ENCODE results near the gene ADCYAP1R1.

Gene ADCYAP1R1

GRCh38 chr7:31102151-31102972 is 50.3 kb downstream of the ADCYAP1R1 start:
- no peak overlapping the region for H3K4me3 ChIP-seq (ENCODE audit: low read length)
- no peaks in the 10 kb centered on the region for H3K9me3 ChIP-seq (ENCODE audit: insufficient read depth, low read length)
- no peaks in the 10 kb centered on the region for H4K20me1 ChIP-seq (ENCODE audit: insufficient read depth, low read length)
- H3K9ac ChIP-seq (ENCODE audit: low read length) = no peak overlapping the region
- no peaks in the 10 kb centered on the region for H3K4me1 ChIP-seq (ENCODE audit: low read length)
- no peak overlapping the region for H3K4me2 ChIP-seq (ENCODE audit: low read length)
- H3K36me3 ChIP-seq (replicated peaks; ENCODE audit: low read depth, low read length) = no peaks in the 10 kb centered on the region
- H2AFZ ChIP-seq (ENCODE audit: low read depth, low read length) = no peak overlapping the region
- TF ChIP-seq CTCF (IDR thresholded peaks at IDR 0.05; ENCODE audit: low read depth, low read length) = no peak
- no peak for TF ChIP-seq EZH2phosphoT487 (IDR thresholded peaks at IDR 0.05; ENCODE audit: low read depth)
- no peaks in the 10 kb centered on the region for H3K79me2 ChIP-seq (ENCODE audit: low read length)
- H3K27me3 ChIP-seq (ENCODE audit: low read depth, low read length) = no peaks in the 10 kb centered on the region
- no peak overlapping the region for H3K27ac ChIP-seq (ENCODE audit: low read length)

GRCh38 chr7:31102973-31103850 is 51.1 kb downstream of the ADCYAP1R1 start:
- Histone ChIP-seq H4K20me1 (ENCODE audit: insufficient read depth, low read length) (no peaks in the 10 kb centered on the region), H3K4me3 (ENCODE audit: low read length) (no peak overlapping the region), H3K36me3 (replicated peaks; ENCODE audit: low read depth, low read length) (no peaks in the 10 kb centered on the region), H3K27ac (ENCODE audit: low read length) (no peak overlapping the region), H3K27me3 (ENCODE audit: low read depth, low read length) (no peaks in the 10 kb centered on the region), H2AFZ (ENCODE audit: low read depth, low read length) (no peak overlapping the region), H3K9me3 (ENCODE audit: insufficient read depth, low read length) (no peaks in the 10 kb centered on the region), H3K79me2 (ENCODE audit: low read length) (no peaks in the 10 kb centered on the region), H3K4me2 (ENCODE audit: low read length) (no peak overlapping the region), H3K9ac (ENCODE audit: low read length) (no peak overlapping the region), H3K4me1 (ENCODE audit: low read length) (no peaks in the 10 kb centered on the region)
- no peak for TF ChIP-seq EZH2phosphoT487 (IDR thresholded peaks at IDR 0.05; ENCODE audit: low read depth)
- no peak for TF ChIP-seq CTCF (IDR thresholded peaks at IDR 0.05; ENCODE audit: low read depth, low read length)

- Histone ChIP-seq H3K79me2 (ENCODE audit: low read length) (no peaks in the 10 kb centered on the region), H3K27me3 (ENCODE audit: low read depth, low read length) (no peaks in the 10 kb centered on the region), H3K4me1 (ENCODE audit: low read length) (no peaks in the 10 kb centered on the region), H3K9me3 (ENCODE audit: insufficient read depth, low read length) (no peaks in the 10 kb centered on the region), H3K4me3 (ENCODE audit: low read length) (no peak overlapping the region), H3K4me2 (ENCODE audit: low read length) (no peak overlapping the region), H3K27ac (ENCODE audit: low read length) (no peak overlapping the region), H4K20me1 (ENCODE audit: insufficient read depth, low read length) (no peaks in the 10 kb centered on the region), H2AFZ (ENCODE audit: low read depth, low read length) (no peak overlapping the region), H3K36me3 (replicated peaks; ENCODE audit: low read depth, low read length) (no peaks in the 10 kb centered on the region), H3K9ac (ENCODE audit: low read length) (no peak overlapping the region)
- TF ChIP-seq CTCF (IDR thresholded peaks at IDR 0.05; ENCODE audit: low read depth, low read length) = no peak
- no peak for TF ChIP-seq EZH2phosphoT487 (IDR thresholded peaks at IDR 0.05; ENCODE audit: low read depth)
These were observed 52.5 kb downstream of the ADCYAP1R1 start for GRCh38 chr7:31104361-31105255.

All from OCI-LY3 (cell line).